C4-2B (cell line): ENCODE results near the gene RNF123.

Experiments
- CTCF ChIP-seq: fragments of 450-650 bp; conservative IDR thresholded peaks from 2 replicates; pipeline ENCODE4 v1.5.1; 2017; ENCODE audit warnings: mild to moderate bottlenecking
- ZFX ChIP-seq: fragments of 450-650 bp; IDR thresholded peaks from 2 replicates; pipeline ENCODE4 v1.6.1; 2017

GRCh38 chr3:49703956-49704355, 14.6 kb downstream of the RNF123 start:
- no peak for TF ChIP-seq CTCF
- TF ChIP-seq ZFX, result no peak
